ENCODE measurements around the gene FAHD2B. TPM values are rescaled to one million over a fixed set of nuclear protein-coding genes. Genes with fewer than 3 reads are reported as not detected.
A peak's percentile ranks its signal among the peaks of the same experiment; 100 is the strongest.
"Not testable (repeated sequence)": the region's sequence is repeated elsewhere in the genome, so short reads cannot be mapped to it uniquely, and the experiment has no call there.

FAHD2B gene
- total RNA-seq, 1 experiment from 2014 or later: 34.5 TPM

- not testable (repeated sequence) for H3K23ac ChIP-seq (ENCODE audit: insufficient read length, low read depth, low read length); H3K14ac ChIP-seq (ENCODE audit: insufficient read depth, low read length); H2BK12ac ChIP-seq (ENCODE audit: insufficient read length, low read depth, low read length); H3K27ac Mint-ChIP-seq; H3K4me1 ChIP-seq (ENCODE audit: insufficient read depth, low read length); H2BK5ac ChIP-seq (ENCODE audit: insufficient read length, low read length); H3K9ac ChIP-seq (ENCODE audit: extremely low read depth, insufficient read length, low read length); H3K23me2 ChIP-seq (ENCODE audit: insufficient read length, low read depth, low read length, poor library complexity, severe bottlenecking); H2BK15ac ChIP-seq (ENCODE audit: low read depth, low read length); H2AK5ac ChIP-seq (ENCODE audit: insufficient read length, low read length); H3K27me3 Mint-ChIP-seq (ENCODE audit: low read depth); DNase-seq; H4K91ac ChIP-seq (ENCODE audit: insufficient read length, low read depth, low read length); H3K27me3 ChIP-seq (ENCODE audit: insufficient read depth, low read length); H3K79me1 ChIP-seq (ENCODE audit: insufficient read depth, low read depth, low read length, poor library complexity, severe bottlenecking); H3K56ac ChIP-seq (ENCODE audit: insufficient read length, low read depth, low read length); H3K9me3 ChIP-seq (ENCODE audit: control insufficient read depth, low read depth, low read length); H4K8ac ChIP-seq (replicated peaks; ENCODE audit: insufficient read length, low read depth, low read length); H3K4ac ChIP-seq (ENCODE audit: low read depth, low read length); H3K4me2 ChIP-seq (ENCODE audit: insufficient read depth, insufficient read length, low read length); H4K20me1 ChIP-seq (ENCODE audit: control insufficient read depth, insufficient read depth, insufficient read length); H3K9me3 Mint-ChIP-seq; H3K4me1 Mint-ChIP-seq; H3K18ac ChIP-seq (ENCODE audit: insufficient read length, low read depth, low read length); H4K5ac ChIP-seq (ENCODE audit: insufficient read length, low read depth, low read length); H3T11ph ChIP-seq (ENCODE audit: low read length); H2BK20ac ChIP-seq (ENCODE audit: low read depth, low read length, poor library complexity, severe bottlenecking); H3K79me2 ChIP-seq (ENCODE audit: insufficient read depth, low read length); H2AFZ ChIP-seq (ENCODE audit: low read length); H3K27ac ChIP-seq (ENCODE audit: insufficient read length, low read depth, low read length); H2BK120ac ChIP-seq (ENCODE audit: low read depth, low read length, poor library complexity, severe bottlenecking)
- Mint-ChIP-seq H3K4me3 (peak overlapping the region in 1 of 2 experiments; percentile 19; a peak in 1 of 5 replicates), H3K36me3 (ENCODE audit: insufficient read depth in 1 of 3, low read depth in 3 of 3) (peaks cover 0 to 12% (median 7%) of the 10 kb centered on the region in 3 experiments; a peak in 4 of 7 replicates)
- WGBS (ENCODE audit: extremely low coverage, insufficient read length, low lambda C conversion rate): no CpG with 5 or more reads among the region's 2 CpGs
These were observed 1.7 kb downstream of the FAHD2B start for GRCh38 chr2:97092946-97093345.

GRCh38 chr2:97088706-97089105 is 6.0 kb downstream of the FAHD2B start:
- not testable (repeated sequence) for H3K27ac Mint-ChIP-seq; H3K56ac ChIP-seq (ENCODE audit: insufficient read length, low read depth, low read length); H3K27me3 ChIP-seq (ENCODE audit: insufficient read depth, low read length); H3T11ph ChIP-seq (ENCODE audit: low read length); H2AFZ ChIP-seq (ENCODE audit: low read length); H4K20me1 ChIP-seq (ENCODE audit: control insufficient read depth, insufficient read depth, insufficient read length); H2BK20ac ChIP-seq (ENCODE audit: low read depth, low read length, poor library complexity, severe bottlenecking); H4K8ac ChIP-seq (replicated peaks; ENCODE audit: insufficient read length, low read depth, low read length); H3K9me3 ChIP-seq (ENCODE audit: control insufficient read depth, low read depth, low read length); H3K18ac ChIP-seq (ENCODE audit: insufficient read length, low read depth, low read length); DNase-seq; H3K23ac ChIP-seq (ENCODE audit: insufficient read length, low read depth, low read length); H3K79me2 ChIP-seq (ENCODE audit: insufficient read depth, low read length); H3K4me1 ChIP-seq (ENCODE audit: insufficient read depth, low read length); H3K79me1 ChIP-seq (ENCODE audit: insufficient read depth, low read depth, low read length, poor library complexity, severe bottlenecking); H3K4me1 Mint-ChIP-seq; H2AK5ac ChIP-seq (ENCODE audit: insufficient read length, low read length); H3K14ac ChIP-seq (ENCODE audit: insufficient read depth, low read length); H2BK12ac ChIP-seq (ENCODE audit: insufficient read length, low read depth, low read length); H3K4me3 Mint-ChIP-seq; H3K27me3 Mint-ChIP-seq (ENCODE audit: low read depth); H3K4ac ChIP-seq (ENCODE audit: low read depth, low read length); H2BK120ac ChIP-seq (ENCODE audit: low read depth, low read length, poor library complexity, severe bottlenecking); H3K23me2 ChIP-seq (ENCODE audit: insufficient read length, low read depth, low read length, poor library complexity, severe bottlenecking); H4K91ac ChIP-seq (ENCODE audit: insufficient read length, low read depth, low read length); H2BK15ac ChIP-seq (ENCODE audit: low read depth, low read length); H3K4me2 ChIP-seq (ENCODE audit: insufficient read depth, insufficient read length, low read length); H3K27ac ChIP-seq (ENCODE audit: insufficient read length, low read depth, low read length); H4K5ac ChIP-seq (ENCODE audit: insufficient read length, low read depth, low read length); H2BK5ac ChIP-seq (ENCODE audit: insufficient read length, low read length); H3K9ac ChIP-seq (ENCODE audit: extremely low read depth, insufficient read length, low read length); H3K9me3 Mint-ChIP-seq
- peaks cover 3 to 22% (median 15%) of the 10 kb centered on the region in 3 experiments; a peak in 5 of 7 replicates for H3K36me3 Mint-ChIP-seq (ENCODE audit: insufficient read depth in 1 of 3, low read depth in 3 of 3)
- no CpG with 5 or more reads among the region's 1 CpG for WGBS (ENCODE audit: extremely low coverage, insufficient read length, low lambda C conversion rate)
